PC-3 (cell line): ENCODE data around the gene NOL6. TPM values are rescaled to one million over a fixed set of nuclear protein-coding genes. Genes with fewer than 3 reads are reported as not detected.
"Not testable (repeated sequence)": the region's sequence is repeated elsewhere in the genome, so short reads cannot be mapped to it uniquely, and the experiment has no call there.

Experiments used
- ATAC-seq: fragments of 200-7000 bp; cut with Tn5 transposase; 2 replicates; pipeline ENCODE4 v1.9.1; 2020; ENCODE audit warnings: mild to moderate bottlenecking, moderate library complexity
- BruUV-seq: library from RNA; stranded (reverse); fragments of 400-500 nt; replicated peaks from 2 replicates; lab custom pipeline; 2021; lab: Mats Ljungman, UMichigan
- CTCF ChIA-PET: fragments of 300-600 bp; sonication (Branson Sonifier 250); formaldehyde crosslinking; loops from one replicate; lab custom pipeline; 2022; ENCODE audit warnings: antibody characterized with exemption; lab: Charles Lee
- POLR2A ChIA-PET: fragments of 300-600 bp; sonication (Branson Sonifier 250); formaldehyde crosslinking; loops from one replicate; lab custom pipeline; 2022; ENCODE audit warnings: antibody characterized with exemption; ENCODE audit not compliant: unreplicated experiment; lab: Charles Lee
- DNase-seq: peaks from one replicate; pipeline ENCODE4 v3.0.0-alpha.2; 2015
- H2AFZ ChIP-seq: fragments of 300-600 bp; sonication (generic); 2 replicates; pipeline ENCODE4 v1.6.0; 2016; ENCODE audit warnings: antibody characterized with exemption, low read length
- H3F3A ChIP-seq: fragments of 300-600 bp; sonication (generic); one replicate; pipeline ENCODE4 v1.6.0; 2017; ENCODE audit warnings: antibody characterized with exemption, low read length, control low read depth, mild to moderate bottlenecking; ENCODE audit not compliant: unreplicated experiment
- H3K27ac ChIP-seq: fragments of 300-600 bp; sonication (generic); 2 replicates; pipeline ENCODE4 v1.5.1; 2016; ENCODE audit warnings: mild to moderate bottlenecking, low read length
- H3K27me3 ChIP-seq: fragments of 300-600 bp; sonication (generic); 2 replicates; pipeline ENCODE4 v1.6.1; 2016; ENCODE audit warnings: low read length, mixed read lengths
- H3K36me3 ChIP-seq: fragments of 300-600 bp; sonication (generic); 2 replicates; pipeline ENCODE4 v1.6.1; 2016; ENCODE audit warnings: low read depth, mixed run types, low read length, mixed read lengths
- H3K4me1 ChIP-seq: fragments of 300-600 bp; sonication (generic); 2 replicates; pipeline ENCODE4 v1.5.1; 2016; ENCODE audit warnings: low read length; ENCODE audit not compliant: insufficient read depth
- H3K4me2 ChIP-seq: fragments of 300-600 bp; sonication (generic); 2 replicates; pipeline ENCODE4 v1.6.0; 2016; ENCODE audit warnings: low read length
- H3K4me3 ChIP-seq: fragments of 300-600 bp; sonication (generic); 2 replicates; pipeline ENCODE4 v1.5.1; 2016; ENCODE audit warnings: mild to moderate bottlenecking, low read length, mixed read lengths
- H3K79me2 ChIP-seq: fragments of 300-600 bp; sonication (generic); 2 replicates; pipeline ENCODE4 v1.6.1; 2017; ENCODE audit warnings: low read length, mixed read lengths
- H3K9ac ChIP-seq: fragments of 300-600 bp; sonication (generic); 2 replicates; pipeline ENCODE4 v1.6.0; 2016; ENCODE audit warnings: mild to moderate bottlenecking, low read length
- H3K9me2 ChIP-seq: fragments of 300-600 bp; sonication (generic); replicated peaks from 2 replicates; pipeline ENCODE4 v1.6.1; 2016; ENCODE audit warnings: mixed run types, low read length, mixed read lengths
- H3K9me3 ChIP-seq: fragments of 300-600 bp; sonication (generic); 2 replicates; pipeline ENCODE4 v1.6.1; 2016; ENCODE audit warnings: low read length, mixed read lengths
- H4K20me1 ChIP-seq: fragments of 300-600 bp; sonication (generic); 2 replicates; pipeline ENCODE4 v1.6.1; 2016; ENCODE audit warnings: low read length, mixed read lengths
- EZH2 ChIP-seq: fragments of 300-600 bp; sonication (generic); IDR thresholded peaks from one replicate; pipeline ENCODE4 v1.6.1; 2017; ENCODE audit warnings: antibody characterized with exemption, mild to moderate bottlenecking, low read length; ENCODE audit not compliant: unreplicated experiment
- EZH2phosphoT487 ChIP-seq: fragments of 300-600 bp; sonication (generic); IDR thresholded peaks from 2 replicates; pipeline ENCODE4 v1.6.1; 2018; ENCODE audit warnings: mild to moderate bottlenecking, antibody characterized with exemption, low read length, borderline replicate concordance
- intact Hi-C: fragments of 100-400 bp; cut with micrococcal nuclease; formaldehyde crosslinking; loops from 2 replicates; pipeline ENCODE4 v1.9.0; 2023
- total RNA-seq: library from RNA; depleted of rRNA; stranded (reverse); fragments of >200 nt; gene quantifications from 2 replicates; pipeline ENCODE4 v1.2.3, GENCODE V29; 2014
- TF ChIP-seq, protein P1 (sequence below): fragments of 300-600 bp; sonication (generic); conservative IDR thresholded peaks from 2 replicates; pipeline ENCODE4 v1.5.1; 2017; ENCODE audit warnings: antibody characterized with exemption, low read depth, mild to moderate bottlenecking, low read length

The NOL6 gene
- total RNA-seq, 1 experiment from 2014 or later: 35.9 TPM

DNA sequence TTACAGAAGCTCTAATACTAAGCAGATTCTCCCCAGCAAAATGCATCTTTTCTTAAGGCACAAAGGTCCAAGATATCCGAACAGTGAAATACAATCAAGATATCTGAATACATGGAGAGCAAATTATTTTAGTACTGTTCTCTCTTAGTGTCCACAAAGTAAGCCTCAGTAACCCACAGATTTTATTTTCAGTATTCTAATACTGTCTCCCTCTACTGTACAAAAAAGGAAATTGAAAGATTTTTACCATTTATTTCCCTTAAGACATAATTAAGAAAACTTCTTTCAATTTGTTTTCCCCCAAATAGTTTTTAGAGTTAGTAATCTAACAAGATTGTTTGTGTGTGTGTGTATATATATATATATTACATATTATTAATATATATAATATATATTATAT lies 24.7 kb upstream of the NOL6 start:
- Histone ChIP-seq H3K27me3 (no peaks in the 10 kb centered on the region), H3K27ac (no peak overlapping the region), H3K4me2 (no peak overlapping the region), H3K79me2 (no peaks in the 10 kb centered on the region), H4K20me1 (no peaks in the 10 kb centered on the region), H3K4me1 (no peaks in the 10 kb centered on the region), H3K9me3 (no peaks in the 10 kb centered on the region), H3F3A (no peaks in the 10 kb centered on the region), H3K36me3 (no peaks in the 10 kb centered on the region), H3K9ac (no peak overlapping the region), H2AFZ (0 out of 2 replicates have a peak overlapping the region, but pooled peaks have one; percentile 38), H3K4me3 (no peak overlapping the region), H3K9me2 (no peaks in the 10 kb centered on the region)
- DNase-seq (peak; percentile 41), ATAC-seq (no peak)
- TF ChIP-seq EZH2phosphoT487: no peak
- TF ChIP-seq, protein P1, sequence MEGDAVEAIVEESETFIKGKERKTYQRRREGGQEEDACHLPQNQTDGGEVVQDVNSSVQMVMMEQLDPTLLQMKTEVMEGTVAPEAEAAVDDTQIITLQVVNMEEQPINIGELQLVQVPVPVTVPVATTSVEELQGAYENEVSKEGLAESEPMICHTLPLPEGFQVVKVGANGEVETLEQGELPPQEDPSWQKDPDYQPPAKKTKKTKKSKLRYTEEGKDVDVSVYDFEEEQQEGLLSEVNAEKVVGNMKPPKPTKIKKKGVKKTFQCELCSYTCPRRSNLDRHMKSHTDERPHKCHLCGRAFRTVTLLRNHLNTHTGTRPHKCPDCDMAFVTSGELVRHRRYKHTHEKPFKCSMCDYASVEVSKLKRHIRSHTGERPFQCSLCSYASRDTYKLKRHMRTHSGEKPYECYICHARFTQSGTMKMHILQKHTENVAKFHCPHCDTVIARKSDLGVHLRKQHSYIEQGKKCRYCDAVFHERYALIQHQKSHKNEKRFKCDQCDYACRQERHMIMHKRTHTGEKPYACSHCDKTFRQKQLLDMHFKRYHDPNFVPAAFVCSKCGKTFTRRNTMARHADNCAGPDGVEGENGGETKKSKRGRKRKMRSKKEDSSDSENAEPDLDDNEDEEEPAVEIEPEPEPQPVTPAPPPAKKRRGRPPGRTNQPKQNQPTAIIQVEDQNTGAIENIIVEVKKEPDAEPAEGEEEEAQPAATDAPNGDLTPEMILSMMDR: no peak; the same call in 1 of the 2 replicates
- no peak for TF ChIP-seq EZH2
- ChIA-PET CTCF (no interaction called here), POLR2A (no interaction called here)
- BruUV-seq: no TSS peak
- intact Hi-C loops: no loop called here

DNA sequence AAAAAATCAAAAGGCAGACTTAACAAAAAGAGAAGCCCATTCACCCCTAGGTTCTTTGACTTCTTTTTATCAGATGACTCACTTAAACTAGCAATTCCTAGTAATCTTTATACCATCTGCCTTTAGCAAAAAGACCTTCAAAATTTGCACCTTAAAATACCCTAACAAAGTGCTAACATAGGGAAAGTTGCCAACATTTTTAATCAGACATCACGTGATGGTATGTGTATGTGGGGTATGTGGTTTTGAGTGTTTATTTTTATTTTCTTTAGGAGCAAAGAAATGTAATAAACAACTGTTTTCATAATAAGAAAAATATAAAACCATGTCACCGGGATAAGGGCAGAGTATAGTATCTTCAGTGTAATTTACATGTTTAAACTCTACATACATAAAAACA lies 20.1 kb upstream of the NOL6 start:
- POLR2A ChIA-PET, DNase-seq: not testable (repeated sequence)
- CTCF ChIA-PET: interaction anchor here (1.1 kb wide), 1 partner anchor 27 kb away, joined by 3 read pairs; no protein-coding TSS in a partner anchor

DNA sequence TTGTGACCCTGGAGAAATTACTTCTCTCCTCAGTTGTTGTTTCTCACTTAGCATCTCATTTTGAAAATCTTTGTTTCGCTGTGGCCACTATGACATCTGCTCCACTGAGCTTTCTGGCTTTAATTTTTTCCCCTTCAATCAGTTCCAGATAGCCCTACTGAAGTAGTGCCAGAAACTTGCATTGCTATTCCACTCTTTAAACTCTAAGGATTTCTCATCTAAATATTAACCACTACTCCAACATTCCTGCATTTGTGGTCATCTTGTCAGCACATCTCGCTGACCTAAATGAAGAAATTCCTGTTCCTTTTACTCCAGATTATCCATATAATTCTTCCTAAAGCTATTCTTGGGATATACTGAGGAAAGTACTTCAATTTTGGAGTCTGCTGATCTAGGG lies 15.3 kb upstream of the NOL6 start:
- CTCF ChIA-PET: no interaction called here
- POLR2A ChIA-PET: no interaction called here
- H3K4me1 ChIP-seq: no peaks in the 10 kb centered on the region
- ATAC-seq (no peak), DNase-seq (no peak)
- H3K9me3 ChIP-seq: no peaks in the 10 kb centered on the region
- H3F3A ChIP-seq: no peaks in the 10 kb centered on the region
- no peaks in the 10 kb centered on the region for H4K20me1 ChIP-seq
- no peaks in the 10 kb centered on the region for H3K79me2 ChIP-seq
- H3K4me3 ChIP-seq: no peak overlapping the region
- H3K27ac ChIP-seq: no peak overlapping the region
- H3K36me3 ChIP-seq: no peaks in the 10 kb centered on the region
- no peak overlapping the region for H2AFZ ChIP-seq
- TF ChIP-seq EZH2phosphoT487 (no peak), EZH2 (no peak)
- TF ChIP-seq, protein P1: no peak
- BruUV-seq: no TSS peak
- no peak overlapping the region for H3K9ac ChIP-seq
- intact Hi-C loops: no loop called here
- no peaks in the 10 kb centered on the region for H3K27me3 ChIP-seq
- H3K4me2 ChIP-seq: no peak overlapping the region
- H3K9me2 ChIP-seq: no peaks in the 10 kb centered on the region

More for the DNA sequence above, 20.1 kb upstream of the NOL6 start:
- H3K4me2 ChIP-seq, BruUV-seq, H3K4me1 ChIP-seq, H3K36me3 ChIP-seq, H3K9ac ChIP-seq, H3F3A ChIP-seq, H3K9me2 ChIP-seq, H3K9me3 ChIP-seq, H3K79me2 ChIP-seq, H3K4me3 ChIP-seq, ATAC-seq, intact Hi-C loops, H3K27ac ChIP-seq, H4K20me1 ChIP-seq, H3K27me3 ChIP-seq, H2AFZ ChIP-seq: not testable (repeated sequence)

GRCh38 chr9:33485312-33485711 lies 11.6 kb upstream of the NOL6 start:
- CTCF ChIA-PET, H3K4me1 ChIP-seq, H3K4me2 ChIP-seq, intact Hi-C loops, H3K9me2 ChIP-seq, POLR2A ChIA-PET, H3K27ac ChIP-seq, H3K9ac ChIP-seq, BruUV-seq, H2AFZ ChIP-seq, H3K27me3 ChIP-seq, H3F3A ChIP-seq, ATAC-seq, H3K9me3 ChIP-seq, H3K36me3 ChIP-seq, DNase-seq, H4K20me1 ChIP-seq, H3K79me2 ChIP-seq, H3K4me3 ChIP-seq: not testable (repeated sequence)
